ENCODE data around the gene NALCN.

DNA sequence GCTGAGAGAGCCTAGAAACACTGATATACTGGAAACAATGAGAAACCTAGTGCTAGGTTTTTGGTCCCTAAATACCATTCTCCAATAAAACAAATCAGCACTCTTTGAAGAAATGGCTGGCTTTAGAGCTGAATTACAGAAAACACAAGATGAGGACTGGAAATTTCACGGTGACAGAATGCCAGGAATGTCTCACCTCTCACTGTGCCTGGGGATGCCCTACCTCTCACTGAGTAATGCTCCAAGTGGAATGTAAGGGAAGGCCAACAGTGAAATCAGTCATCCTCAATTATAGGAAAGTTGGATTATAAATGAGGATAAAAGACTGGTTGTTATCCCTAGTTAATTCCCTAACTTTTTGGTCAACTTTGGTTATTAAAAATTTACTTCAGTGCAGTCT is 259.0 kb downstream of the NALCN start:
- TF ChIP-seq, protein P1, sequence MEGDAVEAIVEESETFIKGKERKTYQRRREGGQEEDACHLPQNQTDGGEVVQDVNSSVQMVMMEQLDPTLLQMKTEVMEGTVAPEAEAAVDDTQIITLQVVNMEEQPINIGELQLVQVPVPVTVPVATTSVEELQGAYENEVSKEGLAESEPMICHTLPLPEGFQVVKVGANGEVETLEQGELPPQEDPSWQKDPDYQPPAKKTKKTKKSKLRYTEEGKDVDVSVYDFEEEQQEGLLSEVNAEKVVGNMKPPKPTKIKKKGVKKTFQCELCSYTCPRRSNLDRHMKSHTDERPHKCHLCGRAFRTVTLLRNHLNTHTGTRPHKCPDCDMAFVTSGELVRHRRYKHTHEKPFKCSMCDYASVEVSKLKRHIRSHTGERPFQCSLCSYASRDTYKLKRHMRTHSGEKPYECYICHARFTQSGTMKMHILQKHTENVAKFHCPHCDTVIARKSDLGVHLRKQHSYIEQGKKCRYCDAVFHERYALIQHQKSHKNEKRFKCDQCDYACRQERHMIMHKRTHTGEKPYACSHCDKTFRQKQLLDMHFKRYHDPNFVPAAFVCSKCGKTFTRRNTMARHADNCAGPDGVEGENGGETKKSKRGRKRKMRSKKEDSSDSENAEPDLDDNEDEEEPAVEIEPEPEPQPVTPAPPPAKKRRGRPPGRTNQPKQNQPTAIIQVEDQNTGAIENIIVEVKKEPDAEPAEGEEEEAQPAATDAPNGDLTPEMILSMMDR (conservative IDR thresholded peaks at IDR 0.05; ENCODE audit: low read depth, low read length), result no peak
- no peak for TF ChIP-seq EZH2 (IDR thresholded peaks at IDR 0.05; ENCODE audit: borderline replicate concordance, low read depth, low read length, poor library complexity, severe bottlenecking)
